HEK293 (cell line): ENCODE measurements around the gene NIF3L1.

Experiments
- BCL11B ChIP-seq: fragments of 450-650 bp; formaldehyde crosslinking; IDR thresholded peaks from 2 replicates; pipeline ENCODE4 v1.5.1; 2016; ENCODE audit warnings: low read depth, missing biosample characterization, missing genetic modification characterization
- GLIS1 ChIP-seq: fragments of 450-650 bp; formaldehyde crosslinking; IDR thresholded peaks from 2 replicates; pipeline ENCODE4 v1.5.1; 2016; ENCODE audit warnings: missing biosample characterization, missing genetic modification characterization
- HOXA7 ChIP-seq: sonication (generic); formaldehyde crosslinking; IDR thresholded peaks from 2 replicates; pipeline ENCODE4 v1.8.1; 2022; ENCODE audit warnings: missing genetic modification reagents, borderline replicate concordance
- HOXC10 ChIP-seq: sonication (generic); formaldehyde crosslinking; IDR thresholded peaks from 2 replicates; pipeline ENCODE4 v1.8.1; 2023; ENCODE audit warnings: mild to moderate bottlenecking, missing genetic modification reagents
- KLF16 ChIP-seq: fragments of 450-650 bp; formaldehyde crosslinking; IDR thresholded peaks from 2 replicates; pipeline ENCODE4 v1.5.1; 2017; ENCODE audit warnings: missing biosample characterization, missing genetic modification characterization
- PRDM1 ChIP-seq: fragments of 450-650 bp; formaldehyde crosslinking; IDR thresholded peaks from 2 replicates; pipeline ENCODE4; 2016; ENCODE audit warnings: missing biosample characterization, missing genetic modification characterization
- SP2 ChIP-seq: fragments of 450-650 bp; formaldehyde crosslinking; IDR thresholded peaks from 2 replicates; pipeline ENCODE4 v1.5.1; 2016; ENCODE audit warnings: missing biosample characterization, missing genetic modification characterization
- WT1 ChIP-seq: fragments of 450-650 bp; formaldehyde crosslinking; IDR thresholded peaks from 2 replicates; pipeline ENCODE4 v1.5.1; 2016; ENCODE audit warnings: missing biosample characterization, missing genetic modification characterization
- ZBTB11 ChIP-seq: fragments of 450-650 bp; formaldehyde crosslinking; conservative IDR thresholded peaks from 2 replicates; pipeline ENCODE4 v1.5.1; 2016; ENCODE audit warnings: low read depth, missing biosample characterization, missing genetic modification characterization
- ZBTB17 ChIP-seq: fragments of 450-650 bp; formaldehyde crosslinking; IDR thresholded peaks from 2 replicates; pipeline ENCODE4 v1.5.1; 2016; ENCODE audit warnings: missing biosample characterization, missing genetic modification characterization
- ZBTB7A ChIP-seq: fragments of 450-650 bp; formaldehyde crosslinking; IDR thresholded peaks from 2 replicates; pipeline ENCODE4 v1.5.1; 2016; ENCODE audit warnings: low read depth, missing biosample characterization, missing genetic modification characterization
- ZBTB8A ChIP-seq: fragments of 450-650 bp; formaldehyde crosslinking; IDR thresholded peaks from 2 replicates; pipeline ENCODE4 v1.5.1; 2016; ENCODE audit warnings: missing biosample characterization, missing genetic modification characterization
- ZEB2 ChIP-seq: fragments of 450-650 bp; formaldehyde crosslinking; IDR thresholded peaks from 2 replicates; pipeline ENCODE4 v1.5.1; 2016; ENCODE audit warnings: missing biosample characterization, missing genetic modification characterization
- ZNF10 ChIP-seq: fragments of 450-650 bp; formaldehyde crosslinking; IDR thresholded peaks from 2 replicates; pipeline ENCODE4 v1.5.1; 2017; ENCODE audit warnings: missing biosample characterization, missing genetic modification characterization
- ZNF157 ChIP-seq: fragments of 450-650 bp; formaldehyde crosslinking; IDR thresholded peaks from 2 replicates; pipeline ENCODE4 v1.5.1; 2016; ENCODE audit warnings: missing biosample characterization, missing genetic modification characterization
- ZNF202 ChIP-seq: fragments of 450-650 bp; formaldehyde crosslinking; IDR thresholded peaks from 2 replicates; pipeline ENCODE4 v1.5.1; 2016; ENCODE audit warnings: missing biosample characterization, missing genetic modification characterization, borderline replicate concordance
- ZNF211 ChIP-seq: fragments of 450-650 bp; formaldehyde crosslinking; IDR thresholded peaks from 2 replicates; pipeline ENCODE4 v1.5.1; 2016; ENCODE audit warnings: low read depth, missing biosample characterization, missing genetic modification characterization
- ZNF416 ChIP-seq: fragments of 450-650 bp; formaldehyde crosslinking; IDR thresholded peaks from 2 replicates; pipeline ENCODE4 v1.5.1; 2016; ENCODE audit warnings: missing biosample characterization, missing genetic modification characterization
- ZNF514 ChIP-seq: fragments of 450-650 bp; formaldehyde crosslinking; IDR thresholded peaks from 2 replicates; pipeline ENCODE4 v1.5.1; 2016; ENCODE audit warnings: missing biosample characterization, missing genetic modification characterization
- ZNF585B ChIP-seq: fragments of 450-650 bp; formaldehyde crosslinking; IDR thresholded peaks from 2 replicates; pipeline ENCODE4 v1.5.1; 2016; ENCODE audit warnings: missing biosample characterization, missing genetic modification characterization
- ZNF600 ChIP-seq: fragments of 450-650 bp; formaldehyde crosslinking; IDR thresholded peaks from 2 replicates; pipeline ENCODE4 v1.5.1; 2016; ENCODE audit warnings: missing biosample characterization, missing genetic modification characterization
- ZNF677 ChIP-seq: fragments of 450-650 bp; IDR thresholded peaks from 2 replicates; pipeline ENCODE4 v1.5.0; 2018; ENCODE audit warnings: missing biosample characterization, mild to moderate bottlenecking, missing genetic modification characterization, moderate library complexity
- ZNF843 ChIP-seq: fragments of 450-650 bp; formaldehyde crosslinking; IDR thresholded peaks from 2 replicates; pipeline ENCODE4 v1.5.1; 2016; ENCODE audit warnings: missing biosample characterization, missing genetic modification characterization
- ZXDB ChIP-seq: fragments of 450-650 bp; formaldehyde crosslinking; IDR thresholded peaks from 2 replicates; pipeline ENCODE4 v1.5.1; 2016; ENCODE audit warnings: missing biosample characterization, missing genetic modification characterization
- TF ChIP-seq, protein P1 (sequence below): fragments of 450-650 bp; formaldehyde crosslinking; IDR thresholded peaks from 2 replicates; pipeline ENCODE4 v1.5.1; 2016; ENCODE audit warnings: missing biosample characterization, missing genetic modification characterization
- TF ChIP-seq, protein P2 (sequence below): fragments of 450-650 bp; formaldehyde crosslinking; IDR thresholded peaks from 2 replicates; pipeline ENCODE4 v1.5.1; 2016; ENCODE audit warnings: missing biosample characterization, missing genetic modification characterization
- TF ChIP-seq, protein P3 (sequence below): fragments of 450-650 bp; formaldehyde crosslinking; IDR thresholded peaks from 2 replicates; pipeline ENCODE4 v1.5.1; 2016; ENCODE audit warnings: missing biosample characterization, missing genetic modification characterization, borderline replicate concordance

NIF3L1 gene

GRCh38 chr2:200862532-200863000, 26.6 kb upstream of the NIF3L1 start (continued):
- TF ChIP-seq ZBTB11 (tag by site-specific recombination) (no peak), ZNF600 (tag by site-specific recombination) (peak; percentile 62), ZBTB7A (no peak), ZNF211 (no peak), SP2 (tag by site-specific recombination) (peak; percentile 48; the same call in 1 of the 2 replicates), ZBTB17 (no peak; the same call in 1 of the 2 replicates), HOXA7 (CRISPR knock-in tag) (no peak), ZEB2 (tag by site-specific recombination) (no peak), ZNF202 (tag by site-specific recombination) (no peak), KLF16 (tag by site-specific recombination) (0 out of 2 replicates have a peak, but pooled peaks have one; percentile 14), ZNF416 (tag by site-specific recombination) (no peak), ZBTB8A (no peak), WT1 (tag by site-specific recombination) (0 out of 2 replicates have a peak, but pooled peaks have one; percentile 6), ZNF677 (tag by site-specific recombination) (no peak), ZNF157 (no peak), ZNF10 (tag by site-specific recombination) (peak; percentile 54; the same call in 1 of the 2 replicates), PRDM1 (tag by site-specific recombination) (no peak), ZNF585B (no peak), ZNF514 (no peak), BCL11B (tag by site-specific recombination) (no peak), GLIS1 (tag by site-specific recombination) (no peak), ZNF843 (tag by site-specific recombination) (no peak), ZXDB (peak; percentile 17; the same call in 1 of the 2 replicates), HOXC10 (CRISPR knock-in tag) (no peak)
- TF ChIP-seq, protein P1, sequence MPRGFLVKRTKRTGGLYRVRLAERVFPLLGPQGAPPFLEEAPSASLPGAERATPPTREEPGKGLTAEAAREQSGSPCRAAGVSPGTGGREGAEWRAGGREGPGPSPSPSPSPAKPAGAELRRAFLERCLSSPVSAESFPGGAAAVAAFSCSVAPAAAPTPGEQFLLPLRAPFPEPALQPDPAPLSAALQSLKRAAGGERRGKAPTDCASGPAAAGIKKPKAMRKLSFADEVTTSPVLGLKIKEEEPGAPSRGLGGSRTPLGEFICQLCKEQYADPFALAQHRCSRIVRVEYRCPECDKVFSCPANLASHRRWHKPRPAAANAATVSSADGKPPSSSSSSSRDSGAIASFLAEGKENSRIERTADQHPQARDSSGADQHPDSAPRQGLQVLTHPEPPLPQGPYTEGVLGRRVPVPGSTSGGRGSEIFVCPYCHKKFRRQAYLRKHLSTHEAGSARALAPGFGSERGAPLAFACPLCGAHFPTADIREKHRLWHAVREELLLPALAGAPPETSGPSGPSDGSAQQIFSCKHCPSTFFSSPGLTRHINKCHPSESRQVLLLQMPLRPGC (tag by site-specific recombination): no peak
- TF ChIP-seq, protein P2, sequence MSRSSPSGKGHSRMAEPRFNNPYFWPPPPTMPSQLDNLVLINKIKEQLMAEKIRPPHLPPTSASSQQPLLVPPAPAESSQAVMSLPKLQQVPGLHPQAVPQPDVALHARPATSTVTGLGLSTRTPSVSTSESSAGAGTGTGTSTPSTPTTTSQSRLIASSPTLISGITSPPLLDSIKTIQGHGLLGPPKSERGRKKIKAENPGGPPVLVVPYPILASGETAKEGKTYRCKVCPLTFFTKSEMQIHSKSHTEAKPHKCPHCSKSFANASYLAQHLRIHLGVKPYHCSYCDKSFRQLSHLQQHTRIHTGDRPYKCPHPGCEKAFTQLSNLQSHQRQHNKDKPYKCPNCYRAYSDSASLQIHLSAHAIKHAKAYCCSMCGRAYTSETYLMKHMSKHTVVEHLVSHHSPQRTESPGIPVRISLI (tag by site-specific recombination): no peak
- TF ChIP-seq, protein P3, sequence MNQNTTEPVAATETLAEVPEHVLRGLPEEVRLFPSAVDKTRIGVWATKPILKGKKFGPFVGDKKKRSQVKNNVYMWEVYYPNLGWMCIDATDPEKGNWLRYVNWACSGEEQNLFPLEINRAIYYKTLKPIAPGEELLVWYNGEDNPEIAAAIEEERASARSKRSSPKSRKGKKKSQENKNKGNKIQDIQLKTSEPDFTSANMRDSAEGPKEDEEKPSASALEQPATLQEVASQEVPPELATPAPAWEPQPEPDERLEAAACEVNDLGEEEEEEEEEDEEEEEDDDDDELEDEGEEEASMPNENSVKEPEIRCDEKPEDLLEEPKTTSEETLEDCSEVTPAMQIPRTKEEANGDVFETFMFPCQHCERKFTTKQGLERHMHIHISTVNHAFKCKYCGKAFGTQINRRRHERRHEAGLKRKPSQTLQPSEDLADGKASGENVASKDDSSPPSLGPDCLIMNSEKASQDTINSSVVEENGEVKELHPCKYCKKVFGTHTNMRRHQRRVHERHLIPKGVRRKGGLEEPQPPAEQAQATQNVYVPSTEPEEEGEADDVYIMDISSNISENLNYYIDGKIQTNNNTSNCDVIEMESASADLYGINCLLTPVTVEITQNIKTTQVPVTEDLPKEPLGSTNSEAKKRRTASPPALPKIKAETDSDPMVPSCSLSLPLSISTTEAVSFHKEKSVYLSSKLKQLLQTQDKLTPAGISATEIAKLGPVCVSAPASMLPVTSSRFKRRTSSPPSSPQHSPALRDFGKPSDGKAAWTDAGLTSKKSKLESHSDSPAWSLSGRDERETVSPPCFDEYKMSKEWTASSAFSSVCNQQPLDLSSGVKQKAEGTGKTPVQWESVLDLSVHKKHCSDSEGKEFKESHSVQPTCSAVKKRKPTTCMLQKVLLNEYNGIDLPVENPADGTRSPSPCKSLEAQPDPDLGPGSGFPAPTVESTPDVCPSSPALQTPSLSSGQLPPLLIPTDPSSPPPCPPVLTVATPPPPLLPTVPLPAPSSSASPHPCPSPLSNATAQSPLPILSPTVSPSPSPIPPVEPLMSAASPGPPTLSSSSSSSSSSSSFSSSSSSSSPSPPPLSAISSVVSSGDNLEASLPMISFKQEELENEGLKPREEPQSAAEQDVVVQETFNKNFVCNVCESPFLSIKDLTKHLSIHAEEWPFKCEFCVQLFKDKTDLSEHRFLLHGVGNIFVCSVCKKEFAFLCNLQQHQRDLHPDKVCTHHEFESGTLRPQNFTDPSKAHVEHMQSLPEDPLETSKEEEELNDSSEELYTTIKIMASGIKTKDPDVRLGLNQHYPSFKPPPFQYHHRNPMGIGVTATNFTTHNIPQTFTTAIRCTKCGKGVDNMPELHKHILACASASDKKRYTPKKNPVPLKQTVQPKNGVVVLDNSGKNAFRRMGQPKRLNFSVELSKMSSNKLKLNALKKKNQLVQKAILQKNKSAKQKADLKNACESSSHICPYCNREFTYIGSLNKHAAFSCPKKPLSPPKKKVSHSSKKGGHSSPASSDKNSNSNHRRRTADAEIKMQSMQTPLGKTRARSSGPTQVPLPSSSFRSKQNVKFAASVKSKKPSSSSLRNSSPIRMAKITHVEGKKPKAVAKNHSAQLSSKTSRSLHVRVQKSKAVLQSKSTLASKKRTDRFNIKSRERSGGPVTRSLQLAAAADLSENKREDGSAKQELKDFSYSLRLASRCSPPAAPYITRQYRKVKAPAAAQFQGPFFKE (tag by site-specific recombination): no peak
